RWPE2 (cell line): Measurements from ENCODE around the gene ADORA2B.
"Not testable (repeated sequence)": the region's sequence is repeated elsewhere in the genome, so short reads cannot be mapped to it uniquely, and the experiment has no call there.

Source experiments
- ATAC-seq: fragments of 200-7000 bp; cut with Tn5 transposase; 3 replicates; pipeline ENCODE4 v1.9.1; 2021; ENCODE audit warnings: low read depth
- DNase-seq: peaks from one replicate; pipeline ENCODE4 v3.0.0-alpha.2; 2020; ENCODE audit warnings: low spot score
- H3K27ac ChIP-seq: fragments of 450-650 bp; 2 replicates; pipeline ENCODE4 v1.5.1; 2017; ENCODE audit warnings: mild to moderate bottlenecking; ENCODE audit not compliant: poor library complexity, severe bottlenecking
- H3K27me3 ChIP-seq: fragments of 250-450 bp; sonication (Bioruptor Pico); 2 replicates; pipeline ENCODE4 v1.5.1; 2021; ENCODE audit warnings: mild to moderate bottlenecking, moderate library complexity; ENCODE audit not compliant: insufficient read depth, poor library complexity, severe bottlenecking
- H3K36me3 ChIP-seq: fragments of 250-450 bp; sonication (Bioruptor Pico); 2 replicates; pipeline ENCODE4 v1.5.1; 2020; ENCODE audit warnings: low read depth, mild to moderate bottlenecking, moderate library complexity
- H3K4me1 ChIP-seq: fragments of 250-450 bp; sonication (Bioruptor Pico); 2 replicates; pipeline ENCODE4 v1.5.1; 2021; ENCODE audit warnings: mild to moderate bottlenecking, moderate library complexity; ENCODE audit not compliant: insufficient read depth, poor library complexity, severe bottlenecking
- H3K4me3 ChIP-seq: fragments of 250-450 bp; sonication (Bioruptor Pico); 2 replicates; pipeline ENCODE4 v1.5.1; 2021; ENCODE audit warnings: mild to moderate bottlenecking, moderate library complexity; ENCODE audit not compliant: severe bottlenecking
- H3K9me3 ChIP-seq: fragments of 250-450 bp; sonication (Bioruptor Pico); 2 replicates; pipeline ENCODE4 v1.5.1; 2021; ENCODE audit warnings: mild to moderate bottlenecking, moderate library complexity; ENCODE audit not compliant: severe bottlenecking
- CTCF ChIP-seq: fragments of 450-650 bp; IDR thresholded peaks from one replicate; pipeline ENCODE4 v1.5.1; 2017; ENCODE audit warnings: mild to moderate bottlenecking, moderate library complexity; ENCODE audit not compliant: poor library complexity, severe bottlenecking

Gene ADORA2B

GRCh38 chr17:15977894-15978293, 33.0 kb downstream of the ADORA2B start:
- Histone ChIP-seq H3K4me1 (peaks cover 20% of the 10 kb centered on the region), H3K9me3 (no peaks in the 10 kb centered on the region), H3K27me3 (no peaks in the 10 kb centered on the region), H3K27ac (no peak overlapping the region), H3K4me3 (no peak overlapping the region), H3K36me3 (peaks cover 58% of the 10 kb centered on the region)
- TF ChIP-seq CTCF = no peak
- ATAC-seq = no peak
- no peak for DNase-seq

- Histone ChIP-seq H3K4me3 (no peak overlapping the region), H3K4me1 (peaks cover 20% of the 10 kb centered on the region), H3K36me3 (peaks cover 59% of the 10 kb centered on the region), H3K9me3 (no peaks in the 10 kb centered on the region), H3K27me3 (no peaks in the 10 kb centered on the region), H3K27ac (no peak overlapping the region)
- DNase-seq = no peak
- no peak for TF ChIP-seq CTCF
- no peak for ATAC-seq
Observed at GRCh38 chr17:15978606-15979005, 33.7 kb downstream of the ADORA2B start.

GRCh38 chr17:15979013-15979412, 34.1 kb downstream of the ADORA2B start:
- not testable (repeated sequence) for H3K27me3 ChIP-seq, H3K27ac ChIP-seq, H3K9me3 ChIP-seq, H3K4me3 ChIP-seq, DNase-seq, ATAC-seq
- Histone ChIP-seq H3K4me1 (peaks cover 20% of the 10 kb centered on the region), H3K36me3 (peaks cover 61% of the 10 kb centered on the region)

GRCh38 chr17:15981208-15981607, 36.3 kb downstream of the ADORA2B start:
- Histone ChIP-seq H3K4me1 (peaks cover 20% of the 10 kb centered on the region), H3K9me3 (no peaks in the 10 kb centered on the region), H3K4me3 (no peak overlapping the region), H3K27me3 (no peaks in the 10 kb centered on the region), H3K27ac (peak overlapping the region; percentile 71), H3K36me3 (peaks cover 73% of the 10 kb centered on the region)
- TF ChIP-seq CTCF = no peak
- no peak for DNase-seq
- ATAC-seq = peak; percentile 33; the same call in 1 of the 3 replicates

- DNase-seq (no peak), ATAC-seq (peak; percentile 89)
- Histone ChIP-seq H3K27ac (peak overlapping the region; percentile 71), H3K9me3 (no peaks in the 10 kb centered on the region), H3K4me1 (peaks cover 20% of the 10 kb centered on the region), H3K4me3 (no peak overlapping the region), H3K27me3 (no peaks in the 10 kb centered on the region), H3K36me3 (peaks cover 73% of the 10 kb centered on the region)
- no peak for TF ChIP-seq CTCF
Observed at GRCh38 chr17:15981646-15982580, 37.0 kb downstream of the ADORA2B start.
